AG09319 (cell line): Measurements from ENCODE around the gene TTC28.
A peak's percentile ranks its signal among the peaks of the same experiment; 100 is the strongest.

Experiments
- DNase-seq: peaks from one replicate; pipeline ENCODE4 v3.0.0-alpha.2; 2010; ENCODE audit warnings: low read depth; ENCODE audit errors: extremely low read depth
- CTCF ChIP-seq: IDR thresholded peaks from 2 replicates; pipeline ENCODE4 v1.5.1; 2011; ENCODE audit warnings: low read depth, mild to moderate bottlenecking, inconsistent platforms, low read length, moderate library complexity

TTC28 gene

DNA sequence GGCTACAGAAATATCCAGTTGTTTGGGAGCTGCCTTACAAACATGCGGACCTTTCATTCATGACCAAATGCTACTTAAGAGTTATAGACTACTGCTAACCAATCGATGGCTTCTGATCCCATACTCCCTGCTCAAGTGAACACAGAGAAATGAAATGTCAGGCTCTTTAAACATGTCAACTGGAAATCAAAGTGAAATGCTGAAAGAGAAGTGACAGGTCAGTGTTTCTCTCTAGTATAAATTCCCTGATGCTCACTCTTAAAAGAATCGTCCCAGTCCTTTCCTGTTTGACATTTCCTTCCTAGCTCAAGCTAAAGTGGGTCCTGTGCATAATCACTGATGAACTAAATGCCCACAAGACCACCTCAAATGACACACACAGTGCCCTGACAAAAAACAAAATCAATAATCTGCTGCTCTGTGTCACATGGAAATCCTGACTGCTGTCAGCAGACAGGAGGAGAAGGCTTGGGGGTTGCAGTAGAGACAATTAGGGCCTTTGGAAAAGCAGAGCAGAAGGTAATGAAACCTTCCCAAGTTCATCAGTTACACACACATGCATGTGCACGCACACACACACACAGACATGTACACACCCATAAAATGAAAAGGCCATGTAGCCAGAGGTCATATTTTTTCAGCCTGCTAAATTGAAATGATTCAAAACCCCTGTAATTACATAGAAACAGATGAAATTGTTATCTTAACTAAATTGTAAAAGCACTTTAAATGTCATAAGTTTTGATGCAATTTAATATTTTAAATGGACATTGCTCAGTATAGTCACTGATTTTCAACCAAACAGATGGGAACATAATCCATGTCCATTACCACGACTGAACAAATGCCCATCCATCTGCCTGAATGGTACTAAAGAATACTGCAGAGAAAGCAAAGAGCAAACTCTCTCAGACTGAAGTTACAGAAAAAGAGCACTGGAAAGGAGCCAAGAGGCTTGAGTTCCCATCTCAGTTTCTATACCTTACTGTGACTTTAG lies 330.7 kb downstream of the TTC28 start:
- no peak for DNase-seq
- no peak for TF ChIP-seq CTCF

- no peak for DNase-seq
- no peak for TF ChIP-seq CTCF
These were observed 333.3 kb downstream of the TTC28 start for GRCh38 chr22:28346308-28346707.

DNA sequence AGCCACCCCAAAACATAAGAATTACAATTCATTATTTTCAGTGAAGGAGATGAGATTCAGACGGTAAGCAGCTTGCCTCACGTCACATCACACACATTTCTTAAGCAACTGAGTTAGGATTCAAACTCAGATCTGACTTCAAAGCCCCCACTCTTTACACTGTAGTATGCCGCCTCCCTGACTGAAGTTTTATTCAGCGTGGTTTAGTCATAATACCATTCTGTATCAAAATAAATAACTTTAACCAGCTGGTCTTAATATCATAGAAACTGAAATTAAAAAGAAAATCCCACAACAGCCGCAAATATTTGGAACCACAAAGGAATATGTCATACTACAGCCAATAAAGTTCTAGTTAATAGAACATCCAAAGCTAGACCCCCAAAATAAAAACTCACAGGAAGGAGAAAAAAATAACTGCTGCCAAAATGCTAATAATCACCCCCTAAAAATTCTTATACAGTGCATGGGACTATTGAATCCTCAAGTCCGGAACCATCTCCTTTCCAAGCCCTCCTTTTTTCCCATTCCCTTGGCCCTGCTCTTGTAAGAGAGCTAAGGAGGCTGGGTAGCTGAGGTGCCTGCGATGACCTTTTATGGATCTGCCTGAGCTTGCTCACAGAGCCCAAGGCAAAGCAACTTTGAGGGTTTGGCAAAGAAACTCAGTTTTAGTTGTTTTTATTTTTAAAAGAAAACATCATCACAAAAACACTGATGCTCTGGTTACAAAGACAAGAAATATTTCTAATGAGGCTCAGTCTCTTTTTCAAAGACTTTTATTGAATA lies 334.5 kb downstream of the TTC28 start:
- peak; percentile 8 for DNase-seq
- no peak for TF ChIP-seq CTCF

DNA sequence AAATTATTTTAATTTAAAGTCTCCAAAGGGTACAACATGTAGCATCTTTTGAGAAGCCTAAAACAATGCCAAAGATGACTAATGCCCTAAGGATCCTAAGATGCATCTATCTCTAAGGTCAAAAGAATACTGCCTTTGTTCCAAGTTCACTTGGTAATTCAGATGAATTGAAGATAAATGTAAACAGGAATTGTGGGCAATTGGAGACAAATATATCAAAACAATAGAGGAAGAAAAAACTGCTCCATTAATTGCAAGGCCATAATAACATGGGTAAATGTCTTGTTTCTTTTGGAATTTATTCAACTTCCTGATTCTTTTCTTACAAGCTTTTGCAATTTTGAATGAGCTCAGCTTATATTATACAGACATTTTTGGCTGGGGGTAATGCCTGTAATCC lies 338.6 kb downstream of the TTC28 start:
- DNase-seq, result peak; percentile 5

DNA sequence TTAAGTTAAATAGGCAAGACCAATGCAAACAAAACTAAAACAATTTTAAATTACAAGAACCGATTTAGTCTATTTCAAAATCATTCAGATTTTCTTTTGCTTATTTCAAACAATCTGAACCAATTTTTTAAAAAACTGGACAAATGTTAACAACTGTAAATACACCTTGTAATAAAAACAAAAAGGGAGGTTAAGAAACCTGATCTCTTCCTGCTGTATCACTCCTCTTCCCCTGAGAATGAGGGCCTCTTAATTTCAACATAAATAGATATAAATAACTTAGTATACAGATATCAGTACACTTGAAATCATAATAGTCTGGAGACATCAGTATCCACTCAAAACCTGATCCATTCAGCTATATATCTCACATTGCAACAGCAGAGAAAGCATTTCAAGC lies 346.6 kb downstream of the TTC28 start:
- TF ChIP-seq CTCF, result no peak
- no peak for DNase-seq

More for the DNA sequence above, 338.6 kb downstream of the TTC28 start:
- TF ChIP-seq CTCF, result no peak

DNA sequence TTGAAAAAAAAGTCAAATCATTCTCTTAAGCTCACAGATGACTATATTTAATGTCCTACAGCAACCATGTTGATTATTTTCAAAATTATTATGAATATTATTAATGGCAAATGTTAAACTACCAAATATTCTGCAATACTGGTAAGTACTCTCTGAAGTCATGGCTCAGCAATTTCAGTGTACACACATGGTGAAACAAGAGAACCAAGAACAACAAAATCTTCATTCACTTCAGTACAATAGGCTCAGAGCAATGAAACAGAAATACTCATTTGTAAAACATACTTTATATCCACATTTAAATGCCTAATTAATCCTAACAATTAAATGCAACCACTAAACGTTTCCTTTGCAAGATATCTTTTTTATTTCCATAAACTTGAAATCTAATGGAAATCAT lies 347.2 kb downstream of the TTC28 start:
- no peak for TF ChIP-seq CTCF
- no peak for DNase-seq

DNA sequence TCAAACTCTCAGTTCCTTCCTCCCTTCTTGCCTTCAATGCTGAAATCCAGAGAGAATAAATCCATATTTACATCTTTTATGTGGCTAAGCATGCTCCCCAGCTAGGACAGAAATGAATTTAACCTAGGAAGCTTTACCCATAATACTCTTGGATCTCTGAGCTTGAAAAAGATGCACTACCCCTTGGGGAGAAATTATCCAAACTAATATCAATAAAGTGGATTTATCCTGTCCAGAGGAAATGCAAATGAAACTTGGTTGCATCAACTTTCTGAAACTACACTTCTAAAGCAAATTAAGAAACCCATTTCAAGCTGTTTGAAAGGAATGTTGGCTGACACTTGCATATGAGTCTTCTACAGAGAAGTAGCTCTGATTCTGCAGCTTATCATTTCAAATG lies 347.9 kb downstream of the TTC28 start:
- TF ChIP-seq CTCF, result no peak
- DNase-seq, result no peak
